ENCODE data around the gene CFAP100.

DNA sequence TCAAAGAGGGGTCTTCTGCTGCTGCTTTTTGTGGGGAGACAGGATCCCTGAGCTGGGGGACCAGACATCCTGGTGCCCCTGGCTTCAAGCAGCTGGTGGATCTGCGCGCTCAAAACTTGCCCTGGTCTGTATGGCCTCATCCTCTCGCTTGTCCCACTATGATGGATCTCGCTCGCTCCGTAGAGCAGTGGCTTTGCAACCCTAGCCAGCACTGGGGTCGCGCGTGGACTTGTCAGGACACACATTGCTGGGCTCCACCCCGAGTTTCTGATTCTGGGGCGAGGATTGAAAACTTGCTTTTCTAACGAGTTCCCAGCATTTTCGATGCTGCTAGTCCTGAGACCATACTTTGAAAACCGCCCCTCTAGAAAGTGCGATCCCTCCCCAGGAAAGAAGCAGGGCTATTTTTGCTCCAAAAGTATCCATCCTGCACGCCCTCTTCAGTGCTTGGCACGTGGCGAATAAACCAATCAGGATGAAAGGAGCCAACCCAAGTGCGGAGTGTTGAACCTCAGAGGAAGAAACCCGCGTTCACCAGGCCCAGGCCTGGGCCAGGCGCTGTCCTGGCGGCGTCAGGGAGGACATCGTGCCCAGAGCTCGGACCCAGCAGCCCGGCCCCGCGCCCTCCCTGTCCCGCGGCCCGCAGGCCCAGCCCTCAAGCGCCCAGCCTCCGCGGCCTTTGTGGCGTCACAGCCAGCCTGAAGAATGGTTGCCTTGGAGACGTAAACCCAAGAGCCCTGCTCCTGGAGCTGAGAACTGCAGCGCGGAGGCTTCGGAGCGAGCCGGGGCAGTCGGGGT is at the start of gene CFAP100:
- TF ChIP-seq SMC3 (conservative IDR thresholded peaks at IDR 0.05; ENCODE audit: insufficient read depth, low read depth, low read length) (no peak), FOXA1 (IDR thresholded peaks at IDR 0.05; ENCODE audit: borderline replicate concordance) (no peak), POLR2AphosphoS5 (IDR thresholded peaks at IDR 0.05; ENCODE audit: control insufficient read depth, insufficient read depth, low read depth, low read length) (no peak), TEAD2 (tag; IDR thresholded peaks at IDR 0.05) (no peak)
- TF ChIP-seq, protein P1, sequence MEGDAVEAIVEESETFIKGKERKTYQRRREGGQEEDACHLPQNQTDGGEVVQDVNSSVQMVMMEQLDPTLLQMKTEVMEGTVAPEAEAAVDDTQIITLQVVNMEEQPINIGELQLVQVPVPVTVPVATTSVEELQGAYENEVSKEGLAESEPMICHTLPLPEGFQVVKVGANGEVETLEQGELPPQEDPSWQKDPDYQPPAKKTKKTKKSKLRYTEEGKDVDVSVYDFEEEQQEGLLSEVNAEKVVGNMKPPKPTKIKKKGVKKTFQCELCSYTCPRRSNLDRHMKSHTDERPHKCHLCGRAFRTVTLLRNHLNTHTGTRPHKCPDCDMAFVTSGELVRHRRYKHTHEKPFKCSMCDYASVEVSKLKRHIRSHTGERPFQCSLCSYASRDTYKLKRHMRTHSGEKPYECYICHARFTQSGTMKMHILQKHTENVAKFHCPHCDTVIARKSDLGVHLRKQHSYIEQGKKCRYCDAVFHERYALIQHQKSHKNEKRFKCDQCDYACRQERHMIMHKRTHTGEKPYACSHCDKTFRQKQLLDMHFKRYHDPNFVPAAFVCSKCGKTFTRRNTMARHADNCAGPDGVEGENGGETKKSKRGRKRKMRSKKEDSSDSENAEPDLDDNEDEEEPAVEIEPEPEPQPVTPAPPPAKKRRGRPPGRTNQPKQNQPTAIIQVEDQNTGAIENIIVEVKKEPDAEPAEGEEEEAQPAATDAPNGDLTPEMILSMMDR (IDR thresholded peaks at IDR 0.05 in 2 of 3, conservative IDR thresholded peaks at IDR 0.05 in 1 of 3; ENCODE audit: insufficient read depth in 2 of 3, low read depth in 1 of 3, low read length in 3 of 3), result no peak

All from K562 (cell line).